SIG-M5 (cell line): ENCODE results near the gene MALSU1.

Source experiments
- DNase-seq: peaks from one replicate; lab custom pipeline; 2025; lab: John Stamatoyannopoulos, UW

MALSU1 gene

DNA sequence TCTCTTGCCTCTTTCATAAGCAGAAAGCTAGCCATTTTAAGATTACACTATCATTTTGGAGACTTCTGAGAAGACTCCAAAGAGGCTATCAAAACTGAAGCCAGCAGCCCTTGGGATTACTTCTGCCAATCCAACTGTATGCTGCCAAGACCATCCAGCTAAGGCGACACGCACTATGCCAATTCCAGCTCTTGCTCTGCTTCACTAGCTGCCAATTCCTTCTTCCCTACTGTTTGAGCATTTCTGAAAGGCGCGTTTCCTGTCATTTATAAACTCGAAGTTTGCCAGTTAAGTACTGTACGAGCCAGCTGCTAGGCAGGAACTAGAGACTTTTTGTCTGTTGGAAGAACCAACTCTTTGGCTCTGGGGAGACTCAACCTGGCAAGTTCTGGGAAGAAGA is 36.5 kb downstream of the MALSU1 start:
- no peak for DNase-seq

GRCh38 chr7:23336086-23336485 is 36.9 kb downstream of the MALSU1 start:
- no peak for DNase-seq

DNA sequence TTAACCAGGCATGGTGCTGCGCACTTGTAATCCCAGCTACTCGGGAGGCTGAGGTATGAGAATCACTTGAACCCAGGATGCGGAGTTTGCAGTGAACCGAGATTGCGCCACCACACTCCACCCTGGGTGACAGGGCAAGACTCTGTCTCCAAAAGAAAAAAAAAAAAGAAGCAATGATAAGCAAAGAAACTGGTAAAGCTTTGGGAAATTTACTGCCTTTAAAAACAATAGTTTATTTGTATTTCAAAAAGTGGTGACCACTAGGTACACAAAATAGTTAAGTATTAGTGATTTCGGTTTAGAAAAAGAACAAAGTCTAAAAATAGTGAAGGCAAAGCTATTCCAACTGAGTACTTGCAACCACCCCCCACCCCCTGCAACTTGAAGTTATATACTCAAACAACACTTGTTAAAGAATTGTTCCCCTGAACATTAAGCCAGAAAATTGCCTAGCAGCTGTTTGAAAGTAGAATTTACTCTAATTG is 37.7 kb downstream of the MALSU1 start:
- no peak for DNase-seq

DNA sequence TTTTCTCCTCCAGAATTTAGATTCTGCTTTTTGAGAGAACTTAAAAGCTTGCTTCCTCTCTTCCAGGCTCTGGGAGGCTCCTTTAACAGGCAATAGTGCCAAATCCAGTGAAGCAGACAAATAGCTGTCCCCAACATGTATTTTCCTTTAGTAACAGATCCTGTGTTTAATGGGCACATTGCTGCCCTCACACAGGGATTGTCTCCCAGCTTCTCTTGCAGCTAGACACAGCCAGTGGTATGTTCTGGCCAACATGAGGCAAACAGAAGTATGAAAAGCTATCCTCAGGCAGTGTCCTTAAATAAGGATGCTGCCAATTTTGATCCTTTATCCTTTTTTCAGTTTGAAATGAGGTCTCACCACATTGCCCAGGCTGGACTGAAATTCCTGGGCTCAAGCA is 38.2 kb downstream of the MALSU1 start:
- no peak for DNase-seq

DNA sequence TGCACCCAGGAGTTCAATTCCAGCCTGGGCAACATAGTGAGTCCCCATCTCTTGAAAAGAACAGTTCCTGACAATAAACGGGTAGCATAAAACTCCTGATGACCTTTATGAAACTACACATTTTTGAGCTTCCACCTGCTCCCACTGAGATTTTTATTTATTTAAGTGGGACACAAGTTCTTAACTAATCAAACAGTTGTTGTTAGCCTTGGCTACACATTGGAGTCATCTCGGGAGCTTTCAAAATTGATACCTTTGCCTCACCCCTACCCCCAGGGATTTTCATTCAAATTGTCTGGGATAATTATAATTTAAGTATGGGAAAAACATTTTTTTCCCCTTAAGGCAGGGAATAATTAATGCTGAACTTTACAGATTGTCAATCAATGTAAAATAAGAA is 39.3 kb downstream of the MALSU1 start:
- DNase-seq = no peak

DNA sequence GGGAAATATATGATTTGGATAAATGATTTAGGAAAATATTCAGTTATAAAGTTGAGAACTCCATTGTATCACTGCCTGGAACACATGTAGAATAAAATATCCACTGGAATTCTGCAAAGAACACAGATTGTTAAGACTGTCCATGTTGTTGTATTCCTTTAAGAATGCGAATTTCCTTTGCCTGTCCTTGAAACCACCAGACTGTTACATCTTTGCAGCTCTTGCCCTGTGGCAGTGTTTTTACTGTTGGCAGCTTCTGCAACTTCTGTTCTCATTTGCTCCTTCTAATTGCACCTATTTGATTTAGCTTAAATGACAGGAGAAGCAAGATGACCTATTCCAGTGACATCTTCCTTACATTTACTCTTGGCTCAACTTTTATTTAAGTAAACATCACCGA is 39.7 kb downstream of the MALSU1 start:
- no peak for DNase-seq

DNA sequence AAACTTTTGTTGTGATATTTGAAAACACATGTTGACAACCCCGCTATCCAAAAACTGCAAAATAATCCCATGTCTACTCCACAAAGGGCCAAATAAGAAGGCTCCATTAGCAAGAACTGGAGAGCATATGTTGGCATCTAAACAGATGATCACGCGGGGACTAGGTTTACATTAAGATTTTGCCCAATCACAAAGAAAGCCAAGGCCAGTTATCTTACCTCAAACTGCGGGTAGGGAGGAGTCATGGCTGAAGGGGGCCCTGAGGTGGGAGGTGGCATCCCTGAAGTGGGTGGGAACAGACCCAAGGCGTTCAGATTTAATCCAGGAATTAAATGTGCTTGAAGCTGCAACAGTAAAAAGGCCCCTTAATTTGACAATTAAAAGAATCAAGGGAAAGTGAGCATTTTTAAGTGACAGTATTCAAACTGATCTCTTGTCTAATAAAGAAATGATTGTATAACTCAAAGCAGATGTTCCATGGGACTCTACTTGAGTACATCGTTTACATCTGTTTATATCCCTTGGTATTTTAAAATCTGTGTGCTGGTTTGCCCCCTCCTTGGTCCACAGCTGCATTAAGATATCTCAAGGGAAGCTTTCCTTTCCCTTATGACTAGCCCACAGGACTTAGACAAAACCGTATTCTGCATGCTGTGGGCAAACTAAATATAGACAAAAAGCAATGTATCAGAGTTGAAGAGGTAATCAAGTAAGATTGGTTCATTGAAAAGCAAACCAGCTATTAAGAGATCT is 42.9 kb downstream of the MALSU1 start:
- DNase-seq = no peak

GRCh38 chr7:23343102-23343501 is 44.0 kb downstream of the MALSU1 start:
- DNase-seq = no peak

DNA sequence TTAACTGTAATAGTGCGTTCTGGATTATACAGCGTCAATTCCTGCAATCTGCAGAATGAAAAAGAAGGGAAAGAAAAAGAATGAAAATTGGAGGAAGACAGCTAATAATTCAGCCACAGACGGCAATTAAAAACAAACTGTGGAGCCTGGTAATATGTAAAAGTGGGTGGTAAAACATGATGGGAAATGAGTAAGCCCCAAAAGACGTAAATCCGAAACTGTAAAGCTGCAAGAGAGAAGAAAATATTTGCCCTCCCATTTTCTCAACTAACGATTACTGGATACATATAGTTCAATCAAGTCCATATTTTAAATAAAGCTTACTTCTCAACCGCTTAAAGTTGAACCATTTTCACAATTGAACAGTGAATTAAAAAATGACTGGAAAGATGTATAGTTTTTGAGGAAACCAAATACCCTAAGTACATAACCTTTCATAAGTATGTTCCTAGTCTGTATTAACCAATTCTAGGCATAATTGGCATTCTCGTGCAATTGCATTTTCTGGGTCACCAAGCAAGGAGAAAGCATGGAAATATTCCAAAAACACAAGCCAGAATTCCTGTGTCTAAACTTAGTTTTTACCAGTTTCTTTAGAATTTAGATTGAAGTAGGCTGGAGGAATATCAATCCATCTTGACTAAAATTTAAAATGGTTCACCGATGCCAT is 44.8 kb downstream of the MALSU1 start:
- no peak for DNase-seq

- no peak for DNase-seq
These were observed 46.5 kb downstream of the MALSU1 start for GRCh38 chr7:23345601-23346000.

DNA sequence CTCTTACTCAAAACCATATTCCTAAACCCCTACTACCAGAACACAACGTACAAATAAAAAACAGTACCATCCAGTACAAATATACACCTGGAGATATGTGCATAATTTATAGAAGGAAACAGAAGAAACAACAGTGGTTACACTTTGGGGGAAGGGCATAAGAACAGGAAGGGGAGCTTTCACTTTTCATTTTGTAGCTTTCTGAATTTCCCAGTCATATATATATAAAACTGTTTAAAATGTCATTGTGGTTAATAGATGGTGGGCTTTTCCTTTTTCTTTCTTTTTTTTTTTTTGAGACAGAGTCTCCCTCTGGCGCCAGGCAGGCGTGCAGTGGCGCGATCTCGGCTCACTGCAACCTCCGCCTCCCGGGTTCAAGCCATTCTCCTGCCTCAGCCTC is 47.2 kb downstream of the MALSU1 start:
- no peak for DNase-seq

- no peak for DNase-seq
These were observed 48.0 kb downstream of the MALSU1 start for GRCh38 chr7:23347033-23347681.

DNA sequence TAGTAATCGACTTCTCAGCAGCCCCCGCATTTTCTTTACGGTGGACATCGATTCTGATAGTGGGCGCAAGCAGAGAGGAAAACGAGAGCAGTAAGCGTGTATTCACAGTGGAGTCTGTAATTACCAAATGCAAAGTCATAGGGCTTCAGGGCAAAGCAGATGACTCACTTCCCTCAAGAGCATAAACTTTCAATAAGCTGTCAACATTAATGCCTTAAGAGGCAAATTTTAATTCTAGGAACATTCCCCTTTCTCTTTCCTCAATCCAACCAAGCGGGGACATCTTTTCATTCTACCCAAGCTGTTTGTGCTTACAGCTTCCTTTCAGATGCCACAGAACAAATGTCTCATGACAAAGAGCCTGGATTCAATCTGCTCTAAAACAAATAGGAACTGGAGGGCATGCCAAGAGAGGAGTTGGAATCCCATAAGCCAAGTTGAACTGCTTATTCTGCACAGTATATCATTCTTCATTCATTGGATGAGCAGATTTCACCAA is 48.6 kb downstream of the MALSU1 start:
- DNase-seq = no peak

DNA sequence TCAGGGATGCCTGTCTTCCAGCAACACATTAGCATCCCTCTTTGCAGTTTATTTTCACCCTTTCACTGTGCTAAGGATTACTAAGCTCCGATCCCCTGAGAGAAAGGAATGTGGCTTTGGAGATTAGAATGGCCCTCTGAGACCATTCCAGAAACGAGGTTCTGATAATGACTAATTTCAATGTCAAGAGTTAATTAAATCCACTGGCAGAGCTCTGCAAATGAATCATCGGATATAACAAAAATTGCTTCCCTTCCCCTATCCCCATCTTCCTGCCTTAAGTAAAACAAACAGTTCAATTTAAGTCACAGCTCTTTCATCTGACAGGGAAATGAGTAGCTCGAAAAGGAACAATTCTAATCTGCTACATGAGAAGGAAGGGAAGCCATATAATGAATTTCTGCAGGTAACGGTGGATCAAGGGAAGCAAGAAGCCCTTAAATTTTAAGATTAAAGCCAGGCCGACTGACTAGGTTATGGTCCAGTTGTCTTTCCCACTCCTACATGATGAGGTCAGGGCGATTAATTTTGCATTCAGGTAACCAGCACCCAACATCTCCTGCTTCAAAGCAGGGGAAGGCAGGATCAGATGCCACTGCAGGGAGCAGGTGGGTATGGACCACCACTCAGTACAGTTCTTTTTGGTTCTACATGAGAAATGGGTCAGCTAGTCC is 50.5 kb downstream of the MALSU1 start:
- DNase-seq = no peak

GRCh38 chr7:23350466-23350865 is 51.3 kb downstream of the MALSU1 start:
- DNase-seq = no peak

DNA sequence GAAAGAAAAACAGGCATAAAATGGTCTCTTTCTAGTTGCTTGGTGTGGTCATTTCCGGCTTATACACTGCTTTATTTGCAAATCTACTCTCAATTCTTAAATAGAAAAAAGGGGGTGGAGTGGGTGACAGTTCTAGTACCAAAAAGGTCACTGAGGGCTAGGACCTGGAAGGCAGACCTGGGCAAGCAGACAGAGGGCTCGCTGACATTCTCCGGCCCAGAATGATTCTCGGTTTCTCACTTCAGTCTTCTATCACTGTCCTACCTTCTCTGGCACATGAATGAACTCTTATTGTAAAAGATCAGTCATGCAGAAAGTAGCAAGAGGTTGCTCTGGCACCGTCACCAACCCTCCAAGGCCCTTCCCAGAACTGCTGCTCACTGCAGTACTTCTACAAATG is 54.0 kb downstream of the MALSU1 start:
- DNase-seq = no peak

DNA sequence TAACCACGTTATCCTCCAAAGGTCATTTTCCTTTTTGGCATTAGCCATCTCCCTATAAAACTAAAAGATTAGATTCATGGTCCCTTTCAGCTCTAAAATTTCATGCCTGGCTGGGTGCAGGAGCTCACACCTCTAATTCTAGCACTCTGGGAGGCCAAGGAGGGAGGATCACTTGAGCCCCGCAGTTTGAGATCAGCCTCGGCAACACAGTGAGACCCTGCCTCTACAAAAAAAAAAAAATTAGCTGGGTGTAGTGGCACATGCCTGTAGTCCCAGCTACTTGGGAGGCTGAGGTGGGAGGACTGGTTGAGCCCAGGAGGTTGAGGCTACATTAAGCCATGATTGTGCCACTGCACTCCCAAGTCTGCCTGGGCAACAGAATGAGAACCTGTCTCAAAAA is 57.0 kb downstream of the MALSU1 start:
- DNase-seq = no peak

GRCh38 chr7:23356726-23357125 is 57.6 kb downstream of the MALSU1 start:
- no peak for DNase-seq

DNA sequence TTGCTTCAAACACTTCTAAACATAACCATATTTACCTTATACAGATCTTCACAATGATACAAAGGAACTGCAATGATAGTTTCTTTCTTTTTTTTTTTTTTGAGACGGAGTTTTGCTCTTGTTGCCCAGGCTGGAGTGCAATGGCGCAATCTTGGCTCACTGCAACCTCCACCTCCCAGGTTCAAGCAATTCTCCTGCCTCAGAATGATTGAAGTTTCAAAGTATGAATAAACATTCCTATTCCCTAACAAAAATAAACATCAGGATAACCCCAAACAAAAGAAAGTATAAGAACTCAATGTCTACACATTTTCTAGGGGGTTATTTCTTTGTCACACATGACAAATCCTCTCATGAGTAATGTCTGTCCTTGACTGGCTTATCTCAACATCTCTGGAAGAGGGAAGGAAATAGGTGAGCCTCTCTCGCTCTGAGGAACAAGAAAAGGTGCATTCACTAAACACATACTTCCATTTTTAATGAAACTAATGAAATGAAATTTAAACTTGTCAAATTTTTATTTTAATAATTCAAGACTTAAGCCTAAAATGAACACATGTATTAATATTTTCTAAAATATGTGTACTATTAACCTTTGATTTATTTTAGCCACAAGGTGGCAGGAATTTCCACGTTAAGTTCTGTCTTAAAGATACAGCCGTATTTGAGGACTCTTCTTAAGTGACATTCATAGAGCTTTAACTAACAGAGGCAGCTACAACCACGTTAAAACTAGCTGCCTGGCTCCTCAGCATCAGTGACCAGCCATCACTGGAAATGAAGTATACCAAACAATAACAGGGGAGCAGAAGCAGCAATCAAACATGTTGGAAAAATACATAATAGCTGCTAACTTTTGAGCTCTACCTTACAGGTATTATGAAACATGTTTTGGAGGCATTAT is 58.3 kb downstream of the MALSU1 start:
- no peak for DNase-seq

DNA sequence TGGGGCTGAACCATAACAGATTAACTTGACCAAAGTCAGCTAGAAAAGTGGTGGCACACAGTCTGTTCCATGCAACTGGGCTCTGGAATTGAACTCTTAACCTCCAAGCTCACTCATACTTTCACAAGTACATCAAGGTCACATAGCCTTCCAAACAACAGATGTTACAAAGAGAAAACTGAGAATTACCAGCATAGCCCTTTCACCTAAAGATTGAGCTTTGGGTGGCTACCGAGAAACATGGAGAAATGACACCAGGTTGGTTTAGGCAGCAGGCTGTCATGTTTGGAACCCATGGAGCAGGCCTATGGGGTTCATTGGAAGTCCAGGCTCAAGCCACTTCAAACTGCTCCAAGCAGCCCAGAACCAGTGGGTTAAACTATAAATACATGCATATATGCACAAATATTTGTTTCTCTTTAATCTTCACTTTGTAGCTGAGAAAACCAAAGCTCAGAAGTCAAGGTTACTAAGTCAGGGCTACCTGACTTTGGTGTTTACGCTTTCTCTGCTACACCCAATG is 59.1 kb downstream of the MALSU1 start:
- DNase-seq = no peak
